ENCODE measurements around the gene BBC3. TPM values are rescaled to one million over a fixed set of nuclear protein-coding genes. Genes with fewer than 3 reads are reported as not detected.
A peak's percentile ranks its signal among the peaks of the same experiment; 100 is the strongest.

Gene BBC3
- polyA plus RNA-seq, 1 donor from 2014 or later: 15.6 TPM

DNA sequence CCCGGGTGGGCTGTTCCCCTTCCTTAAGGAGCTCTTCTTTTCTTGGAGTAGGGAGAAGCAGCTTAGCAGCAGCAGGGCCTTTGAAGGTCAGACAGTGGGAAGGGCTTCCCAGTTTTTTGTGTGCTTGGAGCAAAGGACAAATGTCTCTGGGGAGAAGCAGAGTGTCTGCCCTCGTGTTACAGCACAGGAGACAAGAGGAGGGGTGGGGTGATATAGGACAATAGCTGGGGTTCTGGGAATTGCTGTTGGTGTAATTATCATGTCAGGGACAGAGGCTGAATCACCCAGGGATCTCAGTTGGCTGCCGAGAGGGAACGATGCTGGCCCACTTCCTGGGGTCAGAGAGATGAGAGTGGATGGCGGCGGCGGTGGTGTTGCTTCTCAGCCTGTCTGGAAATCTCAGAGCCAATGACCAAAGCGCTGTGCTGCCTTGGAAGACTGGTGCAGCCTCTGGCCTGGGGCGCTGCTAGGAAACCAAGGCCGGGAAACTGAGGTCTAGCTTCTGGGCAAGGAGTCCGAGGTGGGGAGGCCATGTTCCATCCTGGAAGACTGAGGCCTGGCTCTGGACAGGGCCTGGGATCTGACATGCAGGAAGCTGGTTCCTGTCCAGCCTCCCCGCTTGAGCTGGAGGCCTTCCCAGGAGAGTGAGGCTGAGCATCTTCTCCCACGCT, 44.9 kb upstream of the BBC3 start:
- peak overlapping the region; percentile 2 for H2AFZ ChIP-seq (ENCODE audit: low read depth, low read length)
- H3K4me3 ChIP-seq (ENCODE audit: low read length): peak overlapping the region; percentile 77
- H4K20me1 ChIP-seq (ENCODE audit: insufficient read depth): no peaks in the 10 kb centered on the region
- H3K9ac ChIP-seq (ENCODE audit: low read length): peak overlapping the region; percentile 76
- TF ChIP-seq EP300 (conservative IDR thresholded peaks at IDR 0.05; ENCODE audit: poor library complexity, severe bottlenecking): no peak
- TF ChIP-seq POLR2AphosphoS5 (IDR thresholded peaks at IDR 0.05): no peak
- TF ChIP-seq, protein P1, sequence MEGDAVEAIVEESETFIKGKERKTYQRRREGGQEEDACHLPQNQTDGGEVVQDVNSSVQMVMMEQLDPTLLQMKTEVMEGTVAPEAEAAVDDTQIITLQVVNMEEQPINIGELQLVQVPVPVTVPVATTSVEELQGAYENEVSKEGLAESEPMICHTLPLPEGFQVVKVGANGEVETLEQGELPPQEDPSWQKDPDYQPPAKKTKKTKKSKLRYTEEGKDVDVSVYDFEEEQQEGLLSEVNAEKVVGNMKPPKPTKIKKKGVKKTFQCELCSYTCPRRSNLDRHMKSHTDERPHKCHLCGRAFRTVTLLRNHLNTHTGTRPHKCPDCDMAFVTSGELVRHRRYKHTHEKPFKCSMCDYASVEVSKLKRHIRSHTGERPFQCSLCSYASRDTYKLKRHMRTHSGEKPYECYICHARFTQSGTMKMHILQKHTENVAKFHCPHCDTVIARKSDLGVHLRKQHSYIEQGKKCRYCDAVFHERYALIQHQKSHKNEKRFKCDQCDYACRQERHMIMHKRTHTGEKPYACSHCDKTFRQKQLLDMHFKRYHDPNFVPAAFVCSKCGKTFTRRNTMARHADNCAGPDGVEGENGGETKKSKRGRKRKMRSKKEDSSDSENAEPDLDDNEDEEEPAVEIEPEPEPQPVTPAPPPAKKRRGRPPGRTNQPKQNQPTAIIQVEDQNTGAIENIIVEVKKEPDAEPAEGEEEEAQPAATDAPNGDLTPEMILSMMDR (IDR thresholded peaks at IDR 0.05; ENCODE audit: poor library complexity, severe bottlenecking): no peak
- no peak for TF ChIP-seq EZH2 (IDR thresholded peaks at IDR 0.05; ENCODE audit: borderline replicate concordance, insufficient read depth, low read length, poor library complexity, severe bottlenecking)
- no peaks in the 10 kb centered on the region for H3K9me3 ChIP-seq (ENCODE audit: low read length)
- no peaks in the 10 kb centered on the region for H3K36me3 ChIP-seq (ENCODE audit: insufficient read depth, low read length)
- no peaks in the 10 kb centered on the region for H3K27me3 ChIP-seq (ENCODE audit: insufficient read depth, low read depth, low read length)
- no peaks in the 10 kb centered on the region for H3K9me2 ChIP-seq (ENCODE audit: insufficient read depth, low read length)
- H3K27ac ChIP-seq (ENCODE audit: low read length): peak overlapping the region; percentile 73
- H3K79me2 ChIP-seq (replicated peaks; ENCODE audit: insufficient read depth, low read length): no peaks in the 10 kb centered on the region
- no peaks in the 10 kb centered on the region for H3F3A ChIP-seq (ENCODE audit: insufficient read depth, low read length, poor library complexity, severe bottlenecking)
- H3K4me2 ChIP-seq (ENCODE audit: low read length): peak overlapping the region; percentile 88

DNA sequence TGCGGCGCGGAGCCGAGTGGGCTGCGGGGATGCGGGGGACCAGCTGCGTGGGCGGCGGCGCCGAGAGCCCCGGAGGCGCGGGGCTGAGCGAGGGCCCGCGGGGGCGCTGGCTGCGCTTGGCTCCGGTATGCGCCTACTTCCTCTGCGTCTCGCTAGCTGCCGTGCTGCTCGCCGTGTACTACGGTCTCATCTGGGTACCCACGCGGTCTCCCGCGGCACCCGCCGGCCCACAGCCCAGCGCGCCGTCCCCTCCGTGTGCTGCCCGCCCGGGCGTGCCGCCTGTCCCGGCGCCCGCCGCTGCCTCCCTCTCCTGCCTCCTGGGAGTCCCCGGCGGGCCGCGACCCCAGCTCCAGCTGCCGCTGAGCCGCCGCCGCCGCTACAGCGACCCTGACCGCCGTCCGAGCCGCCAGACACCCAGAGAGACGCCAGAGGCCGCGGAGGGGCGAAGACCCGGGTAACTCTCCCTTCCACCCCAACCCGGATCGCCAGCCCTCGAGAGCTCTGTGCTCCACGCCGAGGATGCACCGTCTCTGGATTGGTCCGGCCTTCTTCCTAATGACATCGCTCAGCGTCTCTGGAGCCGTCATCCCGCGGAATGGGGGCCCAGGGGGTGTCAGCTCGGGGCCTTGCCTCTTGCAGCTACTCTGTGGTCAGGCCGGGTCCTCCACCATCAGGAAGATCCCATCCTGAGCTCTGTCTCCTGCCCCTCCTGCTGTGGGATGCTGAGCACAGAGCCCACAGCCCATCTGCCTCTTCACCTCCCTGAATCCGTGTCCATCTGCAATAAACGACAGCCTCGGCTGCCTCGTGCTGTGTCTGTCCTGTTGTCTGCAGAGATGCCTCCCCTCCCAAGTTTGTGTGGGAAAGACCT, 44.1 kb upstream of the BBC3 start:
- H2AFZ ChIP-seq (ENCODE audit: low read depth, low read length): peak overlapping the region; percentile 2
- H3K27ac ChIP-seq (ENCODE audit: low read length): peak overlapping the region; percentile 73
- TF ChIP-seq, protein P2, sequence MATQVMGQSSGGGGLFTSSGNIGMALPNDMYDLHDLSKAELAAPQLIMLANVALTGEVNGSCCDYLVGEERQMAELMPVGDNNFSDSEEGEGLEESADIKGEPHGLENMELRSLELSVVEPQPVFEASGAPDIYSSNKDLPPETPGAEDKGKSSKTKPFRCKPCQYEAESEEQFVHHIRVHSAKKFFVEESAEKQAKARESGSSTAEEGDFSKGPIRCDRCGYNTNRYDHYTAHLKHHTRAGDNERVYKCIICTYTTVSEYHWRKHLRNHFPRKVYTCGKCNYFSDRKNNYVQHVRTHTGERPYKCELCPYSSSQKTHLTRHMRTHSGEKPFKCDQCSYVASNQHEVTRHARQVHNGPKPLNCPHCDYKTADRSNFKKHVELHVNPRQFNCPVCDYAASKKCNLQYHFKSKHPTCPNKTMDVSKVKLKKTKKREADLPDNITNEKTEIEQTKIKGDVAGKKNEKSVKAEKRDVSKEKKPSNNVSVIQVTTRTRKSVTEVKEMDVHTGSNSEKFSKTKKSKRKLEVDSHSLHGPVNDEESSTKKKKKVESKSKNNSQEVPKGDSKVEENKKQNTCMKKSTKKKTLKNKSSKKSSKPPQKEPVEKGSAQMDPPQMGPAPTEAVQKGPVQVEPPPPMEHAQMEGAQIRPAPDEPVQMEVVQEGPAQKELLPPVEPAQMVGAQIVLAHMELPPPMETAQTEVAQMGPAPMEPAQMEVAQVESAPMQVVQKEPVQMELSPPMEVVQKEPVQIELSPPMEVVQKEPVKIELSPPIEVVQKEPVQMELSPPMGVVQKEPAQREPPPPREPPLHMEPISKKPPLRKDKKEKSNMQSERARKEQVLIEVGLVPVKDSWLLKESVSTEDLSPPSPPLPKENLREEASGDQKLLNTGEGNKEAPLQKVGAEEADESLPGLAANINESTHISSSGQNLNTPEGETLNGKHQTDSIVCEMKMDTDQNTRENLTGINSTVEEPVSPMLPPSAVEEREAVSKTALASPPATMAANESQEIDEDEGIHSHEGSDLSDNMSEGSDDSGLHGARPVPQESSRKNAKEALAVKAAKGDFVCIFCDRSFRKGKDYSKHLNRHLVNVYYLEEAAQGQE (IDR thresholded peaks at IDR 0.05; ENCODE audit: borderline replicate concordance): peak; percentile 6
- TF ChIP-seq MXI1 (conservative IDR thresholded peaks at IDR 0.05; ENCODE audit: poor library complexity, severe bottlenecking) (peak; percentile 68), TAF1 (IDR thresholded peaks at IDR 0.05; ENCODE audit: low read depth) (no peak), POLR2AphosphoS5 (IDR thresholded peaks at IDR 0.05) (peak; percentile 33), SMC3 (conservative IDR thresholded peaks at IDR 0.05; ENCODE audit: poor library complexity) (no peak)
- TF ChIP-seq, protein P1 (IDR thresholded peaks at IDR 0.05; ENCODE audit: poor library complexity, severe bottlenecking): no peak
- H3F3A ChIP-seq (ENCODE audit: insufficient read depth, low read length, poor library complexity, severe bottlenecking): no peaks in the 10 kb centered on the region
- H3K4me2 ChIP-seq (ENCODE audit: low read length): peak overlapping the region; percentile 88
- peak overlapping the region; percentile 77 for H3K4me3 ChIP-seq (ENCODE audit: low read length)
- no peaks in the 10 kb centered on the region for H3K36me3 ChIP-seq (ENCODE audit: insufficient read depth, low read length)
- no peaks in the 10 kb centered on the region for H4K20me1 ChIP-seq (ENCODE audit: insufficient read depth)
- no peaks in the 10 kb centered on the region for H3K27me3 ChIP-seq (ENCODE audit: insufficient read depth, low read depth, low read length)
- H3K79me2 ChIP-seq (replicated peaks; ENCODE audit: insufficient read depth, low read length): no peaks in the 10 kb centered on the region
- H3K9me3 ChIP-seq (ENCODE audit: low read length): no peaks in the 10 kb centered on the region
- H3K9me2 ChIP-seq (ENCODE audit: insufficient read depth, low read length): no peaks in the 10 kb centered on the region
- peak overlapping the region; percentile 76 for H3K9ac ChIP-seq (ENCODE audit: low read length)

All from neural cell (in vitro differentiated cells).